ENCODE results near the gene MYO1B. TPM values are rescaled to one million over a fixed set of nuclear protein-coding genes. Genes with fewer than 3 reads are reported as not detected.

The MYO1B gene
- total and polyA plus RNA-seq, 2 donors (not counting 1 experiment from before 2014, with no cell fraction given), result 151 to 194 TPM

DNA sequence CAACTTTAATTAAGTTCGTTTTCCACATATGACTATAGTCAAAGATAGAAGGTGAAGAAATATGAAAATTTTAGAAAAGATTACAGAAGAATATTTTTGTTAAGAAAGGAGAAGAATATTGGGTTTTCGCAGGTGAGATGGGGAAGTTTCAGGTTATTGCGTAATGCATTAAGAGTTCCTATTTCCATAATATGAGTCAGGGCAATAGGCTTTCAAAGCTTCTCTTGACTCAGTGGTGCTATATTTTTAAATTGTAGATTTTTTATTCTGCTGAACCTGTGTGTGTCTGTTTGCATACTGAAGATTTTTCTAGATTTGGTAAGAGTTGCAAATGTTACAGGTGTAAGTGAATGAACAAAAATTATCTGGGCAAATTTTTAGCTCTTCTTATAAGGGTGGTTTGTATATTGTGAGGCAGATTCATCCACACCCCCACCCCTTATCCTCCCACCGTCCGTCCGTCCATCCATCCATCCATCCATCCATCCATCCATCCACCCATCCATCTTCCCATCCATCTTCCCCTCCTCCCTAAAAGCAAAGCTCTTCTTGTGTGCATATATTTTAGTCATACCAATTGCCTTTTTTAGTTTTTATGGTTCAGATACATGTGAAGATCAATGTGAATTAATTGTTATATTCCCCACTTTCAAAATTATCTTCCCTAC lies 69.6 kb downstream of the MYO1B start:
- no peak for DNase-seq (ENCODE audit: low read depth in 2 of 2)
- no peaks in the 10 kb centered on the region for H3K27me3 ChIP-seq (ENCODE audit: control insufficient read depth, insufficient read depth, low read length)
- H2AFZ ChIP-seq (ENCODE audit: low read length), result no peak overlapping the region
- no peak overlapping the region for H3K4me3 ChIP-seq (replicated peaks in 1 of 4; ENCODE audit: control extremely low read depth in 1 of 4, insufficient read depth in 1 of 4, low read depth in 3 of 4, low read length in 4 of 4)
- no peak overlapping the region for H3K9ac ChIP-seq (ENCODE audit: insufficient read depth, low read length)
- H3K27ac ChIP-seq (ENCODE audit: insufficient read depth, low read length), result no peak overlapping the region
- no peaks in the 10 kb centered on the region for H4K20me1 ChIP-seq (ENCODE audit: control insufficient read depth, extremely low read depth, insufficient read depth, low read length)
- H3K9me3 ChIP-seq (ENCODE audit: control insufficient read depth, insufficient read depth, low read depth, low read length), result no peaks in the 10 kb centered on the region
- H3K36me3 ChIP-seq (ENCODE audit: control insufficient read depth, insufficient read depth, low read length), result no peaks in the 10 kb centered on the region
- H3K4me1 ChIP-seq (ENCODE audit: control insufficient read depth, extremely low read depth, insufficient read depth, low read length), result peaks cover 41% of the 10 kb centered on the region
- H3K79me2 ChIP-seq (ENCODE audit: control insufficient read depth, insufficient read depth, low read length), result peaks cover 67% of the 10 kb centered on the region
- TF ChIP-seq, protein P1, sequence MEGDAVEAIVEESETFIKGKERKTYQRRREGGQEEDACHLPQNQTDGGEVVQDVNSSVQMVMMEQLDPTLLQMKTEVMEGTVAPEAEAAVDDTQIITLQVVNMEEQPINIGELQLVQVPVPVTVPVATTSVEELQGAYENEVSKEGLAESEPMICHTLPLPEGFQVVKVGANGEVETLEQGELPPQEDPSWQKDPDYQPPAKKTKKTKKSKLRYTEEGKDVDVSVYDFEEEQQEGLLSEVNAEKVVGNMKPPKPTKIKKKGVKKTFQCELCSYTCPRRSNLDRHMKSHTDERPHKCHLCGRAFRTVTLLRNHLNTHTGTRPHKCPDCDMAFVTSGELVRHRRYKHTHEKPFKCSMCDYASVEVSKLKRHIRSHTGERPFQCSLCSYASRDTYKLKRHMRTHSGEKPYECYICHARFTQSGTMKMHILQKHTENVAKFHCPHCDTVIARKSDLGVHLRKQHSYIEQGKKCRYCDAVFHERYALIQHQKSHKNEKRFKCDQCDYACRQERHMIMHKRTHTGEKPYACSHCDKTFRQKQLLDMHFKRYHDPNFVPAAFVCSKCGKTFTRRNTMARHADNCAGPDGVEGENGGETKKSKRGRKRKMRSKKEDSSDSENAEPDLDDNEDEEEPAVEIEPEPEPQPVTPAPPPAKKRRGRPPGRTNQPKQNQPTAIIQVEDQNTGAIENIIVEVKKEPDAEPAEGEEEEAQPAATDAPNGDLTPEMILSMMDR (conservative IDR thresholded peaks at IDR 0.05 in 1 of 2, IDR thresholded peaks at IDR 0.05 in 1 of 2; ENCODE audit: low read depth in 1 of 2, low read length in 2 of 2), result no peak
- no peak for TF ChIP-seq EZH2 (IDR thresholded peaks at IDR 0.05; ENCODE audit: low read length, missing control alignments)
- H3K4me2 ChIP-seq (ENCODE audit: extremely low read depth, insufficient read depth, low read length), result no peak overlapping the region

- TF ChIP-seq, protein P1 (conservative IDR thresholded peaks at IDR 0.05 in 1 of 2, IDR thresholded peaks at IDR 0.05 in 1 of 2; ENCODE audit: low read depth in 1 of 2, low read length in 2 of 2), result no peak
- TF ChIP-seq EZH2 (IDR thresholded peaks at IDR 0.05; ENCODE audit: low read length, missing control alignments), result no peak
- H3K4me3 ChIP-seq (replicated peaks in 1 of 4; ENCODE audit: control extremely low read depth in 1 of 4, insufficient read depth in 1 of 4, low read depth in 3 of 4, low read length in 4 of 4), result no peak overlapping the region
- no peak overlapping the region for H3K9ac ChIP-seq (ENCODE audit: insufficient read depth, low read length)
- H4K20me1 ChIP-seq (ENCODE audit: control insufficient read depth, extremely low read depth, insufficient read depth, low read length), result no peaks in the 10 kb centered on the region
- H3K4me1 ChIP-seq (ENCODE audit: control insufficient read depth, extremely low read depth, insufficient read depth, low read length), result peaks cover 41% of the 10 kb centered on the region
- H3K27ac ChIP-seq (ENCODE audit: insufficient read depth, low read length), result no peak overlapping the region
- H2AFZ ChIP-seq (ENCODE audit: low read length), result no peak overlapping the region
- peaks cover 69% of the 10 kb centered on the region for H3K79me2 ChIP-seq (ENCODE audit: control insufficient read depth, insufficient read depth, low read length)
- H3K9me3 ChIP-seq (ENCODE audit: control insufficient read depth, insufficient read depth, low read depth, low read length), result no peaks in the 10 kb centered on the region
- no peak overlapping the region for H3K4me2 ChIP-seq (ENCODE audit: extremely low read depth, insufficient read depth, low read length)
- no peaks in the 10 kb centered on the region for H3K27me3 ChIP-seq (ENCODE audit: control insufficient read depth, insufficient read depth, low read length)
- H3K36me3 ChIP-seq (ENCODE audit: control insufficient read depth, insufficient read depth, low read length), result no peaks in the 10 kb centered on the region
- DNase-seq (ENCODE audit: low read depth in 2 of 2), result no peak
These were observed 70.2 kb downstream of the MYO1B start for GRCh38 chr2:191315365-191315752.

DNA sequence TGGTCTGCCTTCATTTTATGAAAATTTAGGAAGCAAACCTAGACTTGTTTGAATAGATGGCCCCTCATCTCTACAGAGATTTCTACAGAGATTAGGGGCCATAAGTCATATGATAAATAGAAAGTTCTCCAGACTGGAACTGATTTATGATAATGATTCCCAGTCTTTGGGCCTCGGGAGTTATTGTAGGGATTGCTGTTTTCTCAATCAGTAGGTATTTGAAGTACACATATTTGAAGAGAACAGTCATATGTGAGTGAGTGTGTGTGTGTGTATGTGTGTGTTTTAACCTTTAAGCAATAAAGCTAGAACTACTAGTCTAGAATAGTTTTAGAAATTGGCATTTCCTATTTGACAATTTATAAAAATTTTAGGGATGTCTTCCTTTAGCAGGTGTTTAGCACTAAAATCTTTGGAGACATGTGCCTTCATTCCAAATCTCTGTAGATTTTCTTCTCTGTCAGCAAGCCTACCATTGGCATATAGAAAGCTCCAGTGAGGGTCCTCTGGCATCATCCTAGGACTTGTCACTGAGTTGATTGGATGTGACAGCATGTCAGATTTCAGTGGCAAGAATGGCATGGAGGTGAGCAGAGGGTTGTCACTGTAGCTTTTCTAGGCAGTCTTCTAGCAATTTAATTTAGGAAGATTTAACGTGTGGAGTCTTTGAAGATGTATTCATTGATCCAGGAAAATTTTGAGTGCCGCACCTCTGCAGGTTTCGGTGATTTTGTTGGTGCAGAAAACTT lies 71.2 kb downstream of the MYO1B start:
- Histone ChIP-seq H3K9me3 (ENCODE audit: control insufficient read depth, insufficient read depth, low read depth, low read length) (no peaks in the 10 kb centered on the region), H2AFZ (ENCODE audit: low read length) (no peak overlapping the region), H3K4me1 (ENCODE audit: control insufficient read depth, extremely low read depth, insufficient read depth, low read length) (peaks cover 39% of the 10 kb centered on the region), H4K20me1 (ENCODE audit: control insufficient read depth, extremely low read depth, insufficient read depth, low read length) (no peaks in the 10 kb centered on the region), H3K36me3 (ENCODE audit: control insufficient read depth, insufficient read depth, low read length) (no peaks in the 10 kb centered on the region), H3K27ac (ENCODE audit: insufficient read depth, low read length) (no peak overlapping the region), H3K4me3 (replicated peaks in 1 of 4; ENCODE audit: control extremely low read depth in 1 of 4, insufficient read depth in 1 of 4, low read depth in 3 of 4, low read length in 4 of 4) (no peak overlapping the region), H3K27me3 (ENCODE audit: control insufficient read depth, insufficient read depth, low read length) (no peaks in the 10 kb centered on the region), H3K4me2 (ENCODE audit: extremely low read depth, insufficient read depth, low read length) (no peak overlapping the region), H3K79me2 (ENCODE audit: control insufficient read depth, insufficient read depth, low read length) (peaks cover 69% of the 10 kb centered on the region), H3K9ac (ENCODE audit: insufficient read depth, low read length) (no peak overlapping the region)
- DNase-seq (ENCODE audit: low read depth in 2 of 2), result peak; percentile 34 to 80
- TF ChIP-seq, protein P1 (conservative IDR thresholded peaks at IDR 0.05 in 1 of 2, IDR thresholded peaks at IDR 0.05 in 1 of 2; ENCODE audit: low read depth in 1 of 2, low read length in 2 of 2), result no peak
- TF ChIP-seq EZH2 (IDR thresholded peaks at IDR 0.05; ENCODE audit: low read length, missing control alignments), result no peak

Data from fibroblast of lung (primary cell).